GM23338 (cell line): ENCODE measurements around the gene ATXN7L2.

Experiments
- CREB1 ChIP-seq: fragments of 250-450 bp; sonication (Bioruptor Pico); IDR thresholded peaks from 2 replicates; pipeline ENCODE4 v1.5.0; 2020; ENCODE audit warnings: low read depth, mild to moderate bottlenecking, moderate library complexity
- CTCF ChIP-seq, 2 experiments: fragments of 200-600 bp in 1 of 2; sonication (generic) in 1 of 2; conservative IDR thresholded peaks; 2 replicates each; pipeline versions ENCODE4 v1.5.1 to v1.6.1; 2016 to 2017; ENCODE audit warnings: antibody characterized with exemption in 2 of 2, low read depth in 2 of 2, mild to moderate bottlenecking in 2 of 2, moderate library complexity in 1 of 2
- ETS1 ChIP-seq: IDR thresholded peaks from 2 replicates; pipeline ENCODE4 v1.6.1; 2016; ENCODE audit warnings: antibody characterized with exemption
- EZH2 ChIP-seq: fragments of 200-600 bp; sonication (generic); IDR thresholded peaks from one replicate; pipeline ENCODE4 v1.8.0; 2017; ENCODE audit warnings: antibody characterized with exemption, mild to moderate bottlenecking, low read depth; ENCODE audit not compliant: unreplicated experiment
- EZH2phosphoT487 ChIP-seq: fragments of 200-600 bp; sonication (generic); IDR thresholded peaks from one replicate; pipeline ENCODE4 v1.8.1; 2018; ENCODE audit warnings: antibody characterized with exemption; ENCODE audit not compliant: unreplicated experiment
- POLR2AphosphoS5 ChIP-seq: IDR thresholded peaks from 2 replicates; pipeline ENCODE4 v1.6.1; 2016; ENCODE audit warnings: antibody characterized with exemption, low read depth

GRCh38 chr1:109504974-109505373, 21.3 kb downstream of the ATXN7L2 start:
- TF ChIP-seq CTCF (conservative IDR thresholded peaks at IDR 0.05; ENCODE audit: low read depth in 2 of 2) (no peak), ETS1 (no peak), EZH2 (no peak), CREB1 (no peak), EZH2phosphoT487 (no peak), POLR2AphosphoS5 (no peak)
